ENCODE measurements around the gene WASF2.
A peak's percentile ranks its signal among the peaks of the same experiment; 100 is the strongest.

WASF2 gene

DNA sequence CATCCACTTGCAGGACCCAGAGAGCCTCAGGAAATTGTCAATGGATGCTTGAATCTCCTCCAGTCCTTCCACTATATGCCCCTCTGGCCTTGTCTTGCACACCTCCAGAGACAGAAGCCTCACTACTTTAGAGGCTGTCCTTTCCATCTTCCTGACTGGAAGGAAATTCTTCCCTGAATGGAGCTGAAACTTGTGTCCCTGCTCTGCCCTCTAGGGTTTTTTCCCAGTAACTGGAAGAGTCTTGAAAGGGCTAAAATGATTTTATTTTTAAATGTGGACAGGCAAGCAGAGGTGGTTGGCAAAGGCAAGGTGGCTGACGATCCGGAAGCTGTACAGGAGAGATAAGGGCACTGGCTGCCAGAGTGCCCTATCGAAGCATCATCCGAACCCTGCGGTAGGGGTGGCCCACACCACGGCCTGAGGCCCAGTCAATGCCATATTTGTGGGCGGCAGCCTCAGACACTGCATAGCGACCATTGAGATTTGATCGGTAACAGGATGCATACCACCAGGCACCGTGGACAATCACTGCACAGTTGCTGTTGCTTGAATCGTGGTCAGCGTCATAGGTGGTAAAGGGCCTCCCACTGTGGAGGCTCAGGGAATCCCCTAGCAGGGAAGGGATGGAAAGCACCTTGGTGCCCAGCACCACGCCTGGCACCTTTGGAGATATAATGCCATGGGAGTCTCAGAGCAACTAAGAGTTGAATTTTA is 120.9 kb downstream of the WASF2 start:
- DNase-seq = no peak

DNA sequence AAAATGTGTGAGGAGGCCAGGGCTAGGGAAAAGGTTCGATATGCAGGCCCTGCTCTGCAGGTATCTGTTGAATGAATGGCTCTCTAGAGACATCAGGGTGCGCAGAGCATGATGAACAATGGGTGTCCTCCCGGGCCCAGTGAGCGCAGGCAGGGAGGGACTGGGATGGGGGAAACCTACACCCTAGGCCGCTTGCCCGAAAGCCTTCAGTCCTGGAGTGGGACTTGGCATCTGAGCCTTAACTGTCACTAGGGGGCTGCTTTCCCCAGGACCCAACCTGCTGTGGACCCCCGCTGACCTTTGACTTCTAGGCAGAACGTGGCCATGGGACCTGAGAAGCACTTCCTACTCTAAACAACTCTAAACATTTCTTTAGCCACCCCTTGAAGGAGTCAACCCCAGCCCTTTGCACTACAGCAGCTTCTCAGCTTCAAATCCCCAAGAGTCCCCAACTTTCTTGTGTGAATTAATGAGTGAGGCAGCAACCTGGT is 122.8 kb downstream of the WASF2 start:
- no peak for DNase-seq

DNA sequence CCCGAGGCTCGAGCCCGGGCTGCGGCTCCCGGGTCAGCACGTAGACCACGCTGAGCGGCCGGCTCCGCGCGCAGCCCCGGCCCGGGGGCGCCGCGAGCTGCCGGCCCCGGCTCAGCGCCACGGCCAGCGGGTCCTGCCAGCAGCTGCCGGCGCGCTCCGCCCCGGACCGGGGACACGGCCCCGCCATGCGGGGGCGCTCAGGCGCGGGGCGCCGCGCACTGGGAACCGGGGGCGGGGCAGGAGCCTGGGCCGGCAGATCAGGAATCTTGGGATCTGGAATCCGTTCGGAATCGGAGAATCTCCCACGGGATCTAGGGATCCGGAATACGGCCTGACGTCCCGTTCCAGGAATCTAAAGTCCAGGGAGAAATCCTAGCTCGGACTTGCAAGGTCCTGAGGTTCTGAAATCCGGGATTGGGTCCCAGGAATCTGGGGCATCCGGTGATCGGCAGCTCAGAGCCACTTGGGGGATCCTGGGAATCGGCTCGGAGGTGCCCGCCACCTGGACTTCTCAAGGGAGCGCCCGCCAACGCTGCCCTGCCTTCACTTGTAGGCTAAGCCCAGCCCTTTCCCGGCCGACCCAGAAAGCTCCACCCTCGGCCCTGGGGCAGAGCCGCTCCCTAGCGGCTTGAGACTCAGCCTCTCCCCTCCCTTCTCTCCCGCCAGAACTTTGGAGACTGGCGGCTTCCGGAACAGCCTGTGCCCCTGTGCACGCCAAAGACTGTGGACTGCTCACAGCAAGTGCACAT is 123.4 kb downstream of the WASF2 start, which contains the start of gene MAP3K6:
TSS of gene MAP3K6 (minus strand) at position 551 of the 749 bp plus-strand sequence. CDS start at position 187, 364 bp downstream.
- DNase-seq = peak; percentile 62

DNA sequence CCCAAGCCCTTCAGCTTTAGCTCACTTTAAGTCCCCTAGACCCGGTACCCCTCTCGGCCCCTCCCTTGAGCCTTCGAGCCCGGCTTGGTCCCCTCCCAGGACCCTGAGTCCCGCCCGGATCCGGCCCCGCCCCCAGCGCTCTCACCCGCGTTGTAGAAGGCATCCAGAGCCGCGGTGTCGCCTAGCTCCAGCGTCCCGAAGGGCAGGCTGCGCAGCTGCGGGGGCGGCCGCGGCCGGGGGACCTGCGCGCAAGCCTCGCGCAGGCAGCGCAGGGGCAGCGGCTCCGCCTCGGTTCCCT is 123.9 kb downstream of the WASF2 start:
- DNase-seq = peak; percentile 58

DNA sequence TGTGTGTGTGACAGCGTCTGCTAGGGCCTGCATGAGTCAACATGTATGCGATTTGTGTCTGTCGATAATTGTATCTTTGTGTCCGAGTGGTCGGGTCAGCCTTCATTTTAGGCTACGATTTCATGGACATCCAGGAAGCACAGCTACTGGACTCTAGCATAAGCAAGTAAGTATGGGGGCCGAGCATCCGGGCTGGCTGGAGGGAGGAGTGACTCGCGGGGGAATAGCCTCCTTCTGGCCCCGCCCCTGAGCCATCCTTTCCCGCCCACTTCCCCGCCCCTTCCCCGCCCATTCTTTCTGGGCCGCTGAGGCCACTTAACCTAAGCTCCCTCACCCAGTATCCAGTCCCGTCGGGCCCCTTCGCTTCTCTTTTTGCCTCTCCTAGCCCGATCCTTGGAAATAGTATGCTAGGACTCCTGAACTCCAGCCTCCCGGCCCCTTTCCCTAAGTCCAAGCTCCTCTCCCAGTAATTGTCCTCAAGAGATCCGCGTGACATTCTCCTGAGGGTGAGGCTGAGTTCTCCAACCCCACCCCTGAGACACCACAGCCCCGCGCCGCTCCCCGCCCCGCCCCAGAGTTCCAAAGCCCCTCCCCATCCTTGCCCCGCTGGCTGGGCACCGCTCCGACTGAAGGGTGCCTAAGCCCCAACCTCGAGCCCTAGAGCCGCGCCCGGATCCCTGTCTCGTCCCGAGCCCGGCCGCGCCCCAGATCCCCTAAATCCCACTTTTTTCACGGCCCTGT is 124.4 kb downstream of the WASF2 start:
- peak; percentile 58 for DNase-seq

DNA sequence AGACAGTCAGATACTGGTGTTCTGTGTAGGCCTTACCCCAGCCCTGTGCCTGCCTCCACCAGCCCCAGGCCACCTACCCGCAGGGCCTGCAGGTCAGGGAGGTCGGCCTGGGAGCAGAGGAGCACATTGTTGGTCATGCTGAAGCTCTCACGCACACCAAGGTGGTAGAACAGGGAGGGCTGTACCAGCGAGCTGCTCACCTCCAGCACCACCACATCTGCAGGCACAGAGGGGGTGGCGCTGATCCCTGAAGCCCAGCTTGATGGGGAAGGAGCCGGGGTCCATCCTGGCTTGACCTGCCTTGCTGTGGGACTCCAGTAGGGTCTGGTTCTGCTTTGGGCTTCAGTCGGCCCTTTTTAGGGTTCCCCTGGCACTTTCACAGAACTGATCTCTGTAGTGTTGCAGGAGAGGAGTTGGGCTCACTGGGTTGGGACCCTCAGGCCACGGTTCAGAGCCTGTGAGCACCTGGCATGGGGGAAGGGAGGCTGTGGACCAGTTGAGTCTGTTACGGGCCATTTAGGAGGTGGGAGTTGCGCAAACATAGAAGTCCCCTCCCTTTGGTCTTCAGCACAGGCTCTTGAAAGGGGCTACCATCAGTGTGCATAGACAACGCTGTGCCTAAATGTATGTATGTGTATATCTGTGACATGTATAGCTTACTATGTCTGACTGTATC is 125.1 kb downstream of the WASF2 start:
- no peak for DNase-seq

DNA sequence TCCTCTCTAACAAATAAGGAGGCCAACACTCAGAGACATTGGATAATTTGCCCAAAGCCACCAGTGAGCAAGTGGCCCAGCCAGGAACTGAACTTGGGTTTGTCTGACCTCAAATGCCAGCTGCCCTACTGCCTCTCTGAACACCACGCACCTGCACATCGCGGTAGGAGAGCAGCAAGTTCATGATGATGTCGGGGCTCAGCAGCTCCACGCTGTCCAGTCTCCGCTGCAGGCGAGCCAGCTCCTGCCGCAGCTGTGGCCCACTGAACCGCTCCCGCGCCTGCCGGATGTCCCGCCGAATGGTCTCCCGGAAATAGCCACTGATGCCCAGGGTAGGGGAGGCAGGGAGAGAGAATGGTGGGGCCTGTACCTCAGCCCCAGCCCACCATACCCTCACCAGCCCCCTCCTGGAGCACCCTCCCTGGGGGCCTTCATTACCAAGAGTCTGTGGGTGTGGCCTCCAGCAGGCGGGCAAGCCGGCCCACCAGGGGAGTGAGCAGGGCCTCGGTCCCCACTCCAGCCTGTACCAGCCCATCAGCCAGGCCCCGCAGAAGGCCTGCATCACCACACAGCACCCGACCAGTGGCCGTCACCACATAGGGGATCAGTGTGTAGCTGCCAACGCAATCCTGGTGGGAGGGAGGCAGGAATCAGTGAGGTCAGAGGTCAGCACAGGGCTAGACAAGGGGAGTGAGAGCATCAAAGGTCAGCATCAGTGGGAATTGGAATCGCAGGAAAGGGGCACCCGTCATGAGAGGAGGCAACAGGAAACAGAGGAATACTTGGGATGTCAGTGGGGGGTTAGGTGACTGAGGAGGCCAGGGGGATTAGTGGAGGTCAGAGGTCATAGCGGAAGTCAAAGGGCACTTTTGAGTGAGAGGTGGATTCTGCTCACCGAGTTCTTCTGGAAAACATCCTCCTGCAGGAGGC is 125.9 kb downstream of the WASF2 start:
- DNase-seq = no peak

DNA sequence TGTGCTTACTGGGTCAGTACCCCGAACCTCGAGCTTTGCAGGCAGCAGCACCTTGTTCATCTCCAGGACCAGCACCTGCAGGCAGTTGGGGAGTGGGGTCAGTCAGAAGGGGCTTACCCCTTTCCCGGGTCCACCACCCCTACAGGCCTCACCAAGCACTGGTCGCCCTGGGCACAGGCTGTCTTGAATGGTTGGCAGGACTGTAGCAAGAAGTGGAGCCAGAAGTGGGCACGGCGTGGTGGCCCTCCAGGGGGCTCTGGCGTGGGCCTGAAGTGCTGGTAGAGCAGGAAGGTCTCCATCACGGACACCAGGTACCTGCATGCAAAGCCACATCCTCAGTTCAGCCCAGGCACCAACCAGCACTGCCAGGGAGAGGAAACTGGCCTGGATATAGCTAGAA is 128.4 kb downstream of the WASF2 start:
- no peak for DNase-seq

DNA sequence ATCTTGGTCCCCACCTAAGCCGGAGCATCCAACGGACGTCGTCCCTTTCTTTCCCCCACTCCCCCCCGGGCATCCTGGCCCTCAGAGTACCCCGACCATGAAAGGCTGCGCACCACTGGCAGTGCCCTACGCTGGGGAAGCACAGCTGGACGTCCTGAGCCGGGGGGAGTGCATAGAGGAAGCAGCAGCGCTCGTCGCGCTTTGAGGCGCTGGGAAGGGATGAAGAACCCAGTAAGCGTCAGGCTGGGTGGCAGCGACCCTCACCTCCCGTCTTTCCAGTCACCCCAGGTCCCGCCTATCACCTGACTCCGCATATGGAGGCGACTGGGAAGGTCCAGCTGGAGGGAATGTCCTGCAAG is 128.9 kb downstream of the WASF2 start:
- DNase-seq = no peak

DNA sequence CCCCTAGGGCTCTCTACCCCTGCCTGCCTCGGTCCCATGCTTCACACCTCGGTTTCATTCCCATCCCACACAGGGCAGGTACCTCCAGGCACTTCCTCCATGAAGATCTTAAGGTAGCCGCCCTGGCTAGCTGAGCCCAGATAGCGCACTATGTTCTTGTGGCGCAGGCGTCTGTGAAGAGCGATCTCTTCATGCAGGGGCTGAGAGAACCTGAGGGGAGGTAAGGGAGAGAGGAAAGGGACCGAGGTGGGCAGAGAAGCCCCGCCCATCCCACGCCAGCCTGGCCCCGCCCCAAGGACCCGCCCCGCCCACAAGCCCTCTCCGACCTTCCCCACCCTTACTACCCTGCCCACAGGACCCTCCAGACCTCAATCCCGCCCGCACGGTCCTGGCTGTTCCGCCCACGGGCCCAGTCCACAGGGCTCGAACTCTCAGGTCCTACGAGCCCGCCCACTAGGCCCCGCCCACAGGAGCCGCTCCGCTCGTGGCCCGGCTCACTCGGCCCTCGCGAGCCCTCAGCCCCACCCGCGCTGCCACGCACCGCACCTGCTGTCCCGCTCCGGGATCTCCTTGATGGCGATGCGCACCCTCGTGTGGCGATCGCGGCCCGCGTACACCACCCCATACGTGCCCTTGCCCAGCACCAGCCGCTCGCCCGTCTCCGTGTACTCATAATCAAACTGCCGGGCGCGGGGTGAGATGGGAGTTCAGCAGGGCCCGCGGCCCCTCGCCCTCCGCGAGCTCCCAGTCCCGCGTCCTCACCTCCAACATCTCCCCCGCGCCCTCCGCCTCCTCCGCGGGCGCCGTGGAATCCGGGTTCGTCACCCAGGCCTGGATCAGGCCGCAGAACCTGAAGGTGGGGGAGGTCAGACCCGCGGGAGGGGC is 129.6 kb downstream of the WASF2 start:
- no peak for DNase-seq

DNA sequence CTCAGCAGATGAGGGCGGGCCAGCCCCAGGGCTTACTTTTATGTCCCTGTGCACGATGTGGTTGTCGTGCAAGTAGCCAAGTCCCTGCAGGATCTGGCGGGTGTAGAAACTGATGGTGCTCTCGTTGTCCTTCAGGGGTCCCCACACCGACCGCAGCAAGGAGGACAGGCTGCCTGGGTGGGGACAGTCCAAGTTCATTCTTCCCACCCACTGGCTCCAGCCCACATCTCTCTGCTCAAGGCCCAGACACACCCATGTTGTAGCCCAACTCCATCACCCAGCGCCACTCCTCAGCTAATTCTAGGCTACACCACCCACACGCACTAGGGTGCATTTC is 130.2 kb downstream of the WASF2 start:
- DNase-seq = no peak

DNA sequence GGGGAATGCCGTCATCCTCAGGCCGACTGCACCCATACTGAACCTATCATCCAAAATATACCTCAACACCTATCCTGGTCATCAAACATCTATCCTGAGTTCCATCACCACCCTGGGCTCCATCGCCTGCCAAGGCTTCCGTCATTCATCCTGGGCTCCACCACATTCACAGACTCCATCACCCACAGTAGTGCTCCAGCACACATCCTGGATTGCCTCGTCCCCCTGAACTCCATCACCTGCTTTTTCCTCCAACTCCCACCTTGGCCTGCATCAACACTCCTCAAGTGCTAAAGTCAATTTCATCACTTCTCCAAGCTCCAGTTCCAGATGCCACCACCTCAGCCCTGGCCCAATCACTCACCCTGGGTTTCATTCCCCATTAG is 131.0 kb downstream of the WASF2 start:
- no peak for DNase-seq

DNA sequence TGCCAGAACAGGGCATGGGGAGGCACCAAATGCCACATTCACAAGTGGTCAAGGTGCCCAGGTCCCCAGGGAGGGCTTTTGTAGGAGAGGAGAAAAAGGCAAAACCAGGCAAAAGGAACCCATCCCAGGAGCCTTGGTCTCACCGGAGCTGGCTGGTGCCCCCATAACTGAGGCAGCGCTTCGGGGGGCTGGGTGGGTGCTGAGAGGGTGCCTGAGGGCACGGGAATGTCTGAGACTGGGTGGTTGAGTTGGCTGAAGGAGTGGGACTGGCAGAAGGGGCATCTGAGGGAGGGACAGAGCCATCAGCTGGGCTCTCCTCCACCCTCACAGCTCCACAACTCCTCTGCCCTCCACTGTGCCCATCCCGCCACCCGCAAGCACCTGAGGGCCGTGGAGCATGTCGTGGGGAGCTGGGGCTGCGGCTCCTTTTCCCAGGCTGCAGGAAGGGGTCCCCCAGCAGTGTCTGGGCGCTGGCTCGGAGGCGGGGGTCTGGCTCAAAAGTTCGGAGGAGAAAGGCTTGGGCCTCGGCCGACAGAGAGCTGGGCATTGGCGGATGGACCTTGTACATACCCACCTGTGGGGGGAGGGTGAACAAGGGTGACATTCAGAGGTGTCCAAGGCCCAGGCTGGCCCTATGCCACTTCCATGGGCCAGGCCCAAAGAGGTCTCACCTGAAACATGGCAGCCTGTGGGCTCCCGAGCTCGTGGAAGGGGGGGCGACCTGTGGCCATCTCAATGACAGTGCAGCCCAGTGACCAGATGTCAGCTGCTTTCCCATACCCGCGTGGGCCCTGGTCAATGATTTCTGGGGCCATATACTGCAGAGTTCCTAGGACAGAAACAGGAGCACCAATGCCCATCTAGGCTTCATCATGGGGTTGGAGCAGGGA is 131.7 kb downstream of the WASF2 start:
- no peak for DNase-seq

DNA sequence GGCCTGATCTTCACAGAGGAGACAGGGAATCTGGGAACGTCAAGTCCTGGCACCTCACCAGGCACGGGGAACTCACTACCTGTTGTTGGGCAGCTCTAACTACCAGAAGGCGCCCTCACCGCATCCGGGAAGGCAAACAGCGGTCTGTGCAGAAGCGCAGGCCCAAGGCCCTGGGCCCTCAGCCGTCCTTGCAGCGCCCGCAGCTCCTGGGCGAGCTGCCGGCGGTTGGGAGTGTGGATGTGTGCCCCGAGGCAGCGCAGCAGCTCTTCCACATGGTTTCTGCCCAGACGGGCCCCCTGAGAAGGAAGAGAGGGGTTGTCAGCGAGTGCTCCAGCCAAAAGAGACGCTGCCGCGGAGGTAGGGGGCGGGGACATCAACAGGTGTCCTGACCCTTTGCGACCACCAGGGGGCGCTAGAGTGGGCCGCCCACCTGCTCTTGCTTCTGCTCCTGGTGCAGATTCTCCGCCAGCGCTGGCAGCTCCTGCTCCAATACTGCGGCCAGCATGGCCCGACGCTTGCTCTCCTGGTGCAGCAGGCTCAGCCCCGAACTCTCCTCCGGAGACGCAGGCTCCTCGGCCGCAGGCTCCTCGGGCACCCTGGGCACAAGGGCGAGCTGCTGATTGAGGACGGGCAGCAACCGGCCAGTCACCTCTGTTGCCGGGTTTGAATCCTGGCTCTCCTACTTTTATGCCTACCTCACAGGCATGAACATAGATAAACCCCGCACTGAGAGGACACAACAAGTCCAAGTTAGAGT is 132.5 kb downstream of the WASF2 start:
- no peak for DNase-seq

DNA sequence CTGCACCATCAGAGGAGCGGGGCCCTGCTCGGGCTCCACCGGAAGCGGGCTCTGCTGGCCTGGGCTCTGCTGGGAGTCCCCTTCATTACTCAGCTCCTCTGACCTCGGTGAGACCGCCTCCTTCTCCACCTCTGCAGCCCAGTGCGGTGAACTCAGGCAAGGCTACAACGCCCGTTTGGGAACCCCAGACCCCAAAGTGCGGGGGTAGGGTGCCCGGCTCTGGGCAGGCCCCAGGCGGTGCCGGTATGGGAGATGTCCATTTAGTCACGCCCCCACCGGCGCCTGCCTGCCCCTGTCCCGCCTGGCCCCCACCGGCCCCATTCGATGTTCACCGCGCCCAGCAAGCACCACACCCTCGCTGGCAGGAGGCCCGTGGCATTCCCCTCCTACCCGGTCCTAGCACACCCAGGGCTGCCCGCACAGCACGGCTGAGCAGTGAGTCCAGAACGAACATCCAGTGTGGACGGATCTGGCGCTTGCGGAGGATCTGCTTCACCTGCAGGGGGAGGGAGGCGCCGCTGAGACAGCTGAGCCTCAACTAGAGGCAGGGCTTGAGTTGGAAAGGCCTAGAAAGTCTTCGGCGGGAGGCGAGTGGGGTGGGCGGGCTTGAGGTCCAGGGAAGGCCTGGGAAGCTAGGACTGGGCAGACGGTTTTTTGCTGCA is 133.2 kb downstream of the WASF2 start:
- DNase-seq = no peak

DNA sequence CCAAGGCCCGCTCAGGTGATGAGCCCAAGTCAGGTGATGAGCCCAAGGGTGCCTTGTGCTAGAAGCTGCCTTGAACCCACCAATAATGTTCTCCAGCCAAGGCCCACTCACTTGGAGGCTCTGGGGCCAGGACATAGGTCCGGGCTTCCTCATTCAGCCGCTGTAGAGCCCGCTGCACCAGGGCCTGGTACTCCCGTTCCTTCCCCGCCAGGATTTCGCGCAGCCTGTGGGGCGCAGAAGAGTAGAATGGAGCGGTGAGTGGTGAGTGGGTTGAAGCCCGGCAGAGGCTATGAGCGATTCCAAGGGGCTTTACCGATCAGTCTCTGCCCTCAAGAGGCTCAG is 133.7 kb downstream of the WASF2 start:
- DNase-seq = no peak

DNA sequence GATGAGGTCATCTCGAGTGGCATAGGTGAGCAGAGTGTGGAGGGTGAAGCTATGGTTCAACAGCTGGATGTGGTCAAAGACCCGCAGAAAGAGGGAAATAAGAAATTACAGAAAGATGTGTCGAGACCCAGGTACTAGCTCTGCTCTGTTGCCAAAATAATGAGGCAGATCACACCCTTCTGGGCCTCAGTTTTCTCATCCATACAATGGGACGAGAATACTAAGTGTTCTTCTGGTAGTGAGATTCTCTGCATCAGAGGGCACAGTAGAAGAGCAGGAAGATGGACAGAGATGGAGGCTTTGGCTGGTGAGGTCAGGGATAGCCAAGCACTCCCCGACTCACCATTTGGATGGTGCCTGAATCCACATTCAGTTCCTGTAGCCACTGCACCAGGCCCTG is 134.3 kb downstream of the WASF2 start:
- DNase-seq = no peak
